Ishikawa (cell line): ENCODE measurements around the gene SIRT2.

Experiments
- CEBPB ChIP-seq: IDR thresholded peaks from 2 replicates; pipeline ENCODE4 v1.6.1; 2012
- EP300 ChIP-seq: IDR thresholded peaks from 2 replicates; pipeline ENCODE4 v1.6.1; 2012; ENCODE audit warnings: borderline replicate concordance
- FOXM1 ChIP-seq: IDR thresholded peaks from 2 replicates; pipeline ENCODE4 v1.6.1; 2012; ENCODE audit warnings: low read depth, borderline replicate concordance
- MAX ChIP-seq: IDR thresholded peaks from 2 replicates; pipeline ENCODE4 v1.6.1; 2012
- TAF1 ChIP-seq: IDR thresholded peaks from 2 replicates; pipeline ENCODE4 v1.6.1; 2012; ENCODE audit warnings: low read depth, mild to moderate bottlenecking
- USF1 ChIP-seq: IDR thresholded peaks from 2 replicates; pipeline ENCODE4 v1.6.1; 2012

- TF ChIP-seq TAF1 (no peak), CEBPB (no peak), EP300 (no peak), USF1 (no peak), FOXM1 (no peak), MAX (no peak)
These were observed 5.4 kb upstream of the SIRT2 start for GRCh38 chr19:38904581-38905539.
